ENCODE results near the gene GRID1.
"Not testable (repeated sequence)": the region's sequence is repeated elsewhere in the genome, so short reads cannot be mapped to it uniquely, and the experiment has no call there.

The GRID1 gene

GRCh38 chr10:86083664-86084175, 282.9 kb downstream of the GRID1 start:
- H3K27me3 ChIP-seq (replicated peaks; ENCODE audit: control insufficient read depth, insufficient read depth, low read length), result peaks cover 5% of the 10 kb centered on the region
- no peak for DNase-seq (ENCODE audit: low read depth)
- H3K4me3 ChIP-seq (ENCODE audit: low read length), result no peak overlapping the region
- no peaks in the 10 kb centered on the region for H3K9me3 ChIP-seq (ENCODE audit: control insufficient read depth, low read length)
- no peaks in the 10 kb centered on the region for H3K36me3 ChIP-seq (ENCODE audit: control insufficient read depth, insufficient read depth, low read length, severe bottlenecking)
- peaks cover 4% of the 10 kb centered on the region for H3K4me1 ChIP-seq (ENCODE audit: control insufficient read depth, insufficient read depth, low read length)
- H3K9ac ChIP-seq (ENCODE audit: low read length), result no peak overlapping the region

GRCh38 chr10:86083206-86083605, 283.4 kb downstream of the GRID1 start:
- H3K9me3 ChIP-seq (ENCODE audit: control insufficient read depth, low read length), result no peaks in the 10 kb centered on the region
- H3K36me3 ChIP-seq (ENCODE audit: control insufficient read depth, insufficient read depth, low read length, severe bottlenecking), result no peaks in the 10 kb centered on the region
- DNase-seq (ENCODE audit: low read depth), result no peak
- peaks cover 4% of the 10 kb centered on the region for H3K4me1 ChIP-seq (ENCODE audit: control insufficient read depth, insufficient read depth, low read length)
- H3K4me3 ChIP-seq (ENCODE audit: low read length), result no peak overlapping the region
- no peak overlapping the region for H3K9ac ChIP-seq (ENCODE audit: low read length)
- peaks cover 5% of the 10 kb centered on the region for H3K27me3 ChIP-seq (replicated peaks; ENCODE audit: control insufficient read depth, insufficient read depth, low read length)

GRCh38 chr10:86082556-86082955, 284.0 kb downstream of the GRID1 start:
- no peak for DNase-seq (ENCODE audit: low read depth)
- H3K4me3 ChIP-seq (ENCODE audit: low read length), result no peak overlapping the region
- H3K4me1 ChIP-seq (ENCODE audit: control insufficient read depth, insufficient read depth, low read length), result peaks cover 4% of the 10 kb centered on the region
- peaks cover 5% of the 10 kb centered on the region for H3K27me3 ChIP-seq (replicated peaks; ENCODE audit: control insufficient read depth, insufficient read depth, low read length)
- H3K36me3 ChIP-seq (ENCODE audit: control insufficient read depth, insufficient read depth, low read length, severe bottlenecking), result no peaks in the 10 kb centered on the region
- no peak overlapping the region for H3K9ac ChIP-seq (ENCODE audit: low read length)
- no peaks in the 10 kb centered on the region for H3K9me3 ChIP-seq (ENCODE audit: control insufficient read depth, low read length)

- no peaks in the 10 kb centered on the region for H3K36me3 ChIP-seq (ENCODE audit: control insufficient read depth, insufficient read depth, low read length, severe bottlenecking)
- DNase-seq (ENCODE audit: low read depth), result no peak
- no peak overlapping the region for H3K9ac ChIP-seq (ENCODE audit: low read length)
- peaks cover 7% of the 10 kb centered on the region for H3K27me3 ChIP-seq (replicated peaks; ENCODE audit: control insufficient read depth, insufficient read depth, low read length)
- H3K9me3 ChIP-seq (ENCODE audit: control insufficient read depth, low read length), result no peaks in the 10 kb centered on the region
- H3K4me3 ChIP-seq (ENCODE audit: low read length), result no peak overlapping the region
- peaks cover 4% of the 10 kb centered on the region for H3K4me1 ChIP-seq (ENCODE audit: control insufficient read depth, insufficient read depth, low read length)
These were observed 287.5 kb downstream of the GRID1 start for GRCh38 chr10:86079088-86079487.

GRCh38 chr10:86078639-86079035, 288.0 kb downstream of the GRID1 start:
- Histone ChIP-seq H3K4me1 (ENCODE audit: control insufficient read depth, insufficient read depth, low read length) (peaks cover 4% of the 10 kb centered on the region), H3K9me3 (ENCODE audit: control insufficient read depth, low read length) (no peaks in the 10 kb centered on the region), H3K9ac (ENCODE audit: low read length) (no peak overlapping the region), H3K27me3 (replicated peaks; ENCODE audit: control insufficient read depth, insufficient read depth, low read length) (peaks cover 9% of the 10 kb centered on the region), H3K36me3 (ENCODE audit: control insufficient read depth, insufficient read depth, low read length, severe bottlenecking) (no peaks in the 10 kb centered on the region), H3K4me3 (ENCODE audit: low read length) (no peak overlapping the region)
- no peak for DNase-seq (ENCODE audit: low read depth)

GRCh38 chr10:86077871-86078638, 288.5 kb downstream of the GRID1 start:
- Histone ChIP-seq H3K4me3 (ENCODE audit: low read length) (no peak overlapping the region), H3K4me1 (ENCODE audit: control insufficient read depth, insufficient read depth, low read length) (peaks cover 4% of the 10 kb centered on the region), H3K36me3 (ENCODE audit: control insufficient read depth, insufficient read depth, low read length, severe bottlenecking) (no peaks in the 10 kb centered on the region), H3K27me3 (replicated peaks; ENCODE audit: control insufficient read depth, insufficient read depth, low read length) (peaks cover 9% of the 10 kb centered on the region), H3K9me3 (ENCODE audit: control insufficient read depth, low read length) (no peaks in the 10 kb centered on the region), H3K9ac (ENCODE audit: low read length) (no peak overlapping the region)
- no peak for DNase-seq (ENCODE audit: low read depth)

- Histone ChIP-seq H3K4me3 (ENCODE audit: low read length) (no peak overlapping the region), H3K36me3 (ENCODE audit: control insufficient read depth, insufficient read depth, low read length, severe bottlenecking) (no peaks in the 10 kb centered on the region), H3K9ac (ENCODE audit: low read length) (no peak overlapping the region), H3K27me3 (replicated peaks; ENCODE audit: control insufficient read depth, insufficient read depth, low read length) (peaks cover 4% of the 10 kb centered on the region), H3K9me3 (ENCODE audit: control insufficient read depth, low read length) (no peaks in the 10 kb centered on the region), H3K4me1 (ENCODE audit: control insufficient read depth, insufficient read depth, low read length) (peaks cover 4% of the 10 kb centered on the region)
- DNase-seq (ENCODE audit: low read depth), result no peak
These were observed 289.3 kb downstream of the GRID1 start for GRCh38 chr10:86077271-86077670.

GRCh38 chr10:86076497-86076896, 290.1 kb downstream of the GRID1 start:
- not testable (repeated sequence) for H3K9me3 ChIP-seq (ENCODE audit: control insufficient read depth, low read length); H3K27me3 ChIP-seq (replicated peaks; ENCODE audit: control insufficient read depth, insufficient read depth, low read length); DNase-seq (ENCODE audit: low read depth); H3K4me1 ChIP-seq (ENCODE audit: control insufficient read depth, insufficient read depth, low read length); H3K4me3 ChIP-seq (ENCODE audit: low read length); H3K9ac ChIP-seq (ENCODE audit: low read length); H3K36me3 ChIP-seq (ENCODE audit: control insufficient read depth, insufficient read depth, low read length, severe bottlenecking)

GRCh38 chr10:86075512-86075911, 291.1 kb downstream of the GRID1 start:
- no peak for DNase-seq (ENCODE audit: low read depth)
- H3K9me3 ChIP-seq (ENCODE audit: control insufficient read depth, low read length), result no peaks in the 10 kb centered on the region
- H3K4me1 ChIP-seq (ENCODE audit: control insufficient read depth, insufficient read depth, low read length), result peaks cover 4% of the 10 kb centered on the region
- H3K4me3 ChIP-seq (ENCODE audit: low read length), result no peak overlapping the region
- H3K27me3 ChIP-seq (replicated peaks; ENCODE audit: control insufficient read depth, insufficient read depth, low read length), result peaks cover 4% of the 10 kb centered on the region
- no peak overlapping the region for H3K9ac ChIP-seq (ENCODE audit: low read length)
- no peaks in the 10 kb centered on the region for H3K36me3 ChIP-seq (ENCODE audit: control insufficient read depth, insufficient read depth, low read length, severe bottlenecking)

GRCh38 chr10:86074294-86074693, 292.3 kb downstream of the GRID1 start:
- peaks cover 4% of the 10 kb centered on the region for H3K27me3 ChIP-seq (replicated peaks; ENCODE audit: control insufficient read depth, insufficient read depth, low read length)
- no peak for DNase-seq (ENCODE audit: low read depth)

GRCh38 chr10:86073199-86073977, 293.2 kb downstream of the GRID1 start:
- no peaks in the 10 kb centered on the region for H3K9me3 ChIP-seq (ENCODE audit: control insufficient read depth, low read length)
- no peak overlapping the region for H3K4me3 ChIP-seq (ENCODE audit: low read length)
- H3K27me3 ChIP-seq (replicated peaks; ENCODE audit: control insufficient read depth, insufficient read depth, low read length), result peaks cover 4% of the 10 kb centered on the region
- H3K9ac ChIP-seq (ENCODE audit: low read length), result no peak overlapping the region
- H3K4me1 ChIP-seq (ENCODE audit: control insufficient read depth, insufficient read depth, low read length), result no peaks in the 10 kb centered on the region
- H3K36me3 ChIP-seq (ENCODE audit: control insufficient read depth, insufficient read depth, low read length, severe bottlenecking), result no peaks in the 10 kb centered on the region
- no peak for DNase-seq (ENCODE audit: low read depth)

More at GRCh38 chr10:86074294-86074693, 292.3 kb downstream of the GRID1 start:
- Histone ChIP-seq H3K9me3 (ENCODE audit: control insufficient read depth, low read length) (no peaks in the 10 kb centered on the region), H3K36me3 (ENCODE audit: control insufficient read depth, insufficient read depth, low read length, severe bottlenecking) (no peaks in the 10 kb centered on the region), H3K4me3 (ENCODE audit: low read length) (no peak overlapping the region), H3K9ac (ENCODE audit: low read length) (no peak overlapping the region), H3K4me1 (ENCODE audit: control insufficient read depth, insufficient read depth, low read length) (peaks cover 4% of the 10 kb centered on the region)
